ENCODE results near the gene GLIS1.

The GLIS1 gene

GRCh38 chr1:53735681-53736080, 3.3 kb downstream of the GLIS1 start:
- DNase-seq (ENCODE audit: low read depth): no peak

- no peak for DNase-seq (ENCODE audit: low read depth)
Observed at GRCh38 chr1:53735261-53735660, 3.7 kb downstream of the GLIS1 start.

GRCh38 chr1:53734650-53735211, 4.2 kb downstream of the GLIS1 start:
- no peak for DNase-seq (ENCODE audit: low read depth)

- no peak for DNase-seq (ENCODE audit: low read depth)
Observed at GRCh38 chr1:53733975-53734649, 4.9 kb downstream of the GLIS1 start.

GRCh38 chr1:53733447-53733931, 5.5 kb downstream of the GLIS1 start:
- DNase-seq (ENCODE audit: low read depth): no peak

GRCh38 chr1:53732912-53733317, 6.0 kb downstream of the GLIS1 start:
- DNase-seq (ENCODE audit: low read depth): no peak

- no peak for DNase-seq (ENCODE audit: low read depth)
Observed at GRCh38 chr1:53732409-53732808, 6.6 kb downstream of the GLIS1 start.

- DNase-seq (ENCODE audit: low read depth): no peak
Observed at GRCh38 chr1:53731779-53732305, 7.1 kb downstream of the GLIS1 start.

GRCh38 chr1:53731043-53731600, 7.8 kb downstream of the GLIS1 start:
- DNase-seq (ENCODE audit: low read depth): no peak

- no peak for DNase-seq (ENCODE audit: low read depth)
Observed at GRCh38 chr1:53730224-53730865, 8.6 kb downstream of the GLIS1 start.

- no peak for DNase-seq (ENCODE audit: low read depth)
Observed at GRCh38 chr1:53729456-53730223, 9.3 kb downstream of the GLIS1 start.

GRCh38 chr1:53728702-53729455, 10.1 kb downstream of the GLIS1 start:
- DNase-seq (ENCODE audit: low read depth): no peak

- no peak for DNase-seq (ENCODE audit: low read depth)
Observed at GRCh38 chr1:53728196-53728595, 10.8 kb downstream of the GLIS1 start.

GRCh38 chr1:53727461-53728092, 11.4 kb downstream of the GLIS1 start:
- DNase-seq (ENCODE audit: low read depth): no peak

GRCh38 chr1:53726009-53726600, 12.9 kb downstream of the GLIS1 start:
- no peak for DNase-seq (ENCODE audit: low read depth)

GRCh38 chr1:53725238-53725689, 13.7 kb downstream of the GLIS1 start:
- DNase-seq (ENCODE audit: low read depth): no peak

GRCh38 chr1:53722025-53722424, 16.9 kb downstream of the GLIS1 start:
- DNase-seq (ENCODE audit: low read depth): no peak

GRCh38 chr1:53721088-53721487, 17.9 kb downstream of the GLIS1 start:
- DNase-seq (ENCODE audit: low read depth): no peak

- no peak for DNase-seq (ENCODE audit: low read depth)
Observed at GRCh38 chr1:53719469-53719868, 19.5 kb downstream of the GLIS1 start.

GRCh38 chr1:53718443-53718842, 20.5 kb downstream of the GLIS1 start:
- DNase-seq (ENCODE audit: low read depth): no peak
